H1 (cell line): Measurements from ENCODE around the gene KIAA0040. TPM values are rescaled to one million over a fixed set of nuclear protein-coding genes. Genes with fewer than 3 reads are reported as not detected.

Experiments
- BRCA1 ChIP-seq: IDR thresholded peaks from 2 replicates; pipeline ENCODE4 v1.6.1; 2012; ENCODE audit warnings: low read depth, low read length, improper control_type of control experiment
- CBX5 ChIP-seq: fragments of 300-800, 300-1000 bp; sonication (generic); IDR thresholded peaks from 2 replicates; pipeline ENCODE4 v1.7.1; 2016; ENCODE audit warnings: antibody characterized with exemption, low read length, low read depth
- EZH2 ChIP-seq: fragments of 200-600 bp; sonication (generic); IDR thresholded peaks from 2 replicates; pipeline ENCODE4 v1.7.1; 2012; ENCODE audit warnings: low read depth, mild to moderate bottlenecking, moderate library complexity, low read length, inconsistent platforms; ENCODE audit not compliant: severe bottlenecking
- KDM4A ChIP-seq: IDR thresholded peaks from one replicate; pipeline ENCODE4 v1.7.1; 2012; ENCODE audit warnings: low read depth, mild to moderate bottlenecking, moderate library complexity, low read length, inconsistent platforms; ENCODE audit not compliant: severe bottlenecking
- POLR2AphosphoS5 ChIP-seq: IDR thresholded peaks from 2 replicates; pipeline ENCODE4 v1.6.1; 2011; ENCODE audit warnings: low read depth, low read length
- RAD21 ChIP-seq, 2 experiments: IDR thresholded peaks in 1 of 2; conservative IDR thresholded peaks in 1 of 2; 2 replicates each; pipeline ENCODE4 v1.6.1; 2011; ENCODE audit warnings: low read depth in 2 of 2, low read length in 2 of 2, improper control_type of control experiment in 1 of 2, inconsistent platforms in 1 of 2, mild to moderate bottlenecking in 1 of 2, moderate library complexity in 1 of 2
- RBBP5 ChIP-seq: IDR thresholded peaks from 2 replicates; pipeline ENCODE4 v1.7.1; 2012; ENCODE audit warnings: low read depth, mild to moderate bottlenecking, inconsistent platforms, low read length, moderate library complexity, borderline replicate concordance
- SIRT6 ChIP-seq: IDR thresholded peaks from one replicate; pipeline ENCODE4 v1.7.1; 2012; ENCODE audit warnings: low read length, inconsistent platforms
- SUZ12 ChIP-seq: fragments of 200-600 bp; sonication (generic); IDR thresholded peaks from 2 replicates; pipeline ENCODE4 v1.6.1; 2012; ENCODE audit warnings: mild to moderate bottlenecking, inconsistent platforms, low read length, moderate library complexity, mixed read lengths
- YY1 ChIP-seq: IDR thresholded peaks from 2 replicates; pipeline ENCODE4 v1.6.1; 2011; ENCODE audit warnings: low read depth, mild to moderate bottlenecking, low read length
- polyA plus RNA-seq, 7 experiments: library from polyadenylated mRNA; depleted of rRNA in 3 of 7; stranded (reverse) in 5 of 7; unstranded in 2 of 7; fragments of >200 nt in 5 of 7; fragments of 200-250 nt in 2 of 7; gene quantifications; 1 replicate in 5 of 7; 2 replicates in 1 of 7; 4 replicates in 1 of 7; pipeline versions ENCODE4 v1.2.1 to v1.2.3, GENCODE V29; 2011 to 2013; ENCODE audit warnings: missing spikeins in 2 of 7, mixed read lengths in 2 of 7
- total RNA-seq: library from RNA; stranded (reverse); fragmentation: NEBNext Ultra II Directional; extraction: Animal tissue kit (Norgen Biotek cat#: 25700); gene quantifications from 2 replicates; pipeline ENCODE4 v1.2.1, GENCODE V29; 2021
- TF ChIP-seq, protein P1 (sequence below): fragments of 300-600 bp; sonication (generic); IDR thresholded peaks from 2 replicates; pipeline ENCODE4 v1.7.1; 2012; ENCODE audit warnings: low read length, moderate library complexity, mild to moderate bottlenecking, inconsistent platforms; ENCODE audit not compliant: insufficient replicate concordance

The KIAA0040 gene
- total and polyA plus RNA-seq, 2 of the 8 experiments (the other 6 are each of a cell fraction or from before 2014, with no cell fraction given) = 11.0 to 14.1 TPM

DNA sequence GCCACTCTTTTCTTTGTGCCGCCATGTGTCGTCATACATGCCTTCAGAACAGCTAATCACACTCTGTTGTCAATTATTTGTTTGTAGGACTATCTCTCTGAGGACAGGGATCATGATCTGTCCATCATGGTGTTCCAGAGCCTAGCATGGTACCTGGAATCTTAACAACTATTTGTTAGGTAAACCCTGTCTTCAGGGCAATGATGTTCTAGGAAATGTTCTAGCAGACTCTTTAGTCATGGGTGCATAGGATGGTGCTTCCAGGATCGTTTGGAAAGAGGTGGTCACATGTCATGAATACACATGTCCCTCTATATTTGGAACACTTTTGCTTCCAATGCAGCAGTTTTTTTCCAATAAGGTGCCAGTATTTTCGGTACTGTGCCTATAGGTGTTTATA is 18.2 kb upstream of the KIAA0040 start (continued):
- TF ChIP-seq, protein P1, sequence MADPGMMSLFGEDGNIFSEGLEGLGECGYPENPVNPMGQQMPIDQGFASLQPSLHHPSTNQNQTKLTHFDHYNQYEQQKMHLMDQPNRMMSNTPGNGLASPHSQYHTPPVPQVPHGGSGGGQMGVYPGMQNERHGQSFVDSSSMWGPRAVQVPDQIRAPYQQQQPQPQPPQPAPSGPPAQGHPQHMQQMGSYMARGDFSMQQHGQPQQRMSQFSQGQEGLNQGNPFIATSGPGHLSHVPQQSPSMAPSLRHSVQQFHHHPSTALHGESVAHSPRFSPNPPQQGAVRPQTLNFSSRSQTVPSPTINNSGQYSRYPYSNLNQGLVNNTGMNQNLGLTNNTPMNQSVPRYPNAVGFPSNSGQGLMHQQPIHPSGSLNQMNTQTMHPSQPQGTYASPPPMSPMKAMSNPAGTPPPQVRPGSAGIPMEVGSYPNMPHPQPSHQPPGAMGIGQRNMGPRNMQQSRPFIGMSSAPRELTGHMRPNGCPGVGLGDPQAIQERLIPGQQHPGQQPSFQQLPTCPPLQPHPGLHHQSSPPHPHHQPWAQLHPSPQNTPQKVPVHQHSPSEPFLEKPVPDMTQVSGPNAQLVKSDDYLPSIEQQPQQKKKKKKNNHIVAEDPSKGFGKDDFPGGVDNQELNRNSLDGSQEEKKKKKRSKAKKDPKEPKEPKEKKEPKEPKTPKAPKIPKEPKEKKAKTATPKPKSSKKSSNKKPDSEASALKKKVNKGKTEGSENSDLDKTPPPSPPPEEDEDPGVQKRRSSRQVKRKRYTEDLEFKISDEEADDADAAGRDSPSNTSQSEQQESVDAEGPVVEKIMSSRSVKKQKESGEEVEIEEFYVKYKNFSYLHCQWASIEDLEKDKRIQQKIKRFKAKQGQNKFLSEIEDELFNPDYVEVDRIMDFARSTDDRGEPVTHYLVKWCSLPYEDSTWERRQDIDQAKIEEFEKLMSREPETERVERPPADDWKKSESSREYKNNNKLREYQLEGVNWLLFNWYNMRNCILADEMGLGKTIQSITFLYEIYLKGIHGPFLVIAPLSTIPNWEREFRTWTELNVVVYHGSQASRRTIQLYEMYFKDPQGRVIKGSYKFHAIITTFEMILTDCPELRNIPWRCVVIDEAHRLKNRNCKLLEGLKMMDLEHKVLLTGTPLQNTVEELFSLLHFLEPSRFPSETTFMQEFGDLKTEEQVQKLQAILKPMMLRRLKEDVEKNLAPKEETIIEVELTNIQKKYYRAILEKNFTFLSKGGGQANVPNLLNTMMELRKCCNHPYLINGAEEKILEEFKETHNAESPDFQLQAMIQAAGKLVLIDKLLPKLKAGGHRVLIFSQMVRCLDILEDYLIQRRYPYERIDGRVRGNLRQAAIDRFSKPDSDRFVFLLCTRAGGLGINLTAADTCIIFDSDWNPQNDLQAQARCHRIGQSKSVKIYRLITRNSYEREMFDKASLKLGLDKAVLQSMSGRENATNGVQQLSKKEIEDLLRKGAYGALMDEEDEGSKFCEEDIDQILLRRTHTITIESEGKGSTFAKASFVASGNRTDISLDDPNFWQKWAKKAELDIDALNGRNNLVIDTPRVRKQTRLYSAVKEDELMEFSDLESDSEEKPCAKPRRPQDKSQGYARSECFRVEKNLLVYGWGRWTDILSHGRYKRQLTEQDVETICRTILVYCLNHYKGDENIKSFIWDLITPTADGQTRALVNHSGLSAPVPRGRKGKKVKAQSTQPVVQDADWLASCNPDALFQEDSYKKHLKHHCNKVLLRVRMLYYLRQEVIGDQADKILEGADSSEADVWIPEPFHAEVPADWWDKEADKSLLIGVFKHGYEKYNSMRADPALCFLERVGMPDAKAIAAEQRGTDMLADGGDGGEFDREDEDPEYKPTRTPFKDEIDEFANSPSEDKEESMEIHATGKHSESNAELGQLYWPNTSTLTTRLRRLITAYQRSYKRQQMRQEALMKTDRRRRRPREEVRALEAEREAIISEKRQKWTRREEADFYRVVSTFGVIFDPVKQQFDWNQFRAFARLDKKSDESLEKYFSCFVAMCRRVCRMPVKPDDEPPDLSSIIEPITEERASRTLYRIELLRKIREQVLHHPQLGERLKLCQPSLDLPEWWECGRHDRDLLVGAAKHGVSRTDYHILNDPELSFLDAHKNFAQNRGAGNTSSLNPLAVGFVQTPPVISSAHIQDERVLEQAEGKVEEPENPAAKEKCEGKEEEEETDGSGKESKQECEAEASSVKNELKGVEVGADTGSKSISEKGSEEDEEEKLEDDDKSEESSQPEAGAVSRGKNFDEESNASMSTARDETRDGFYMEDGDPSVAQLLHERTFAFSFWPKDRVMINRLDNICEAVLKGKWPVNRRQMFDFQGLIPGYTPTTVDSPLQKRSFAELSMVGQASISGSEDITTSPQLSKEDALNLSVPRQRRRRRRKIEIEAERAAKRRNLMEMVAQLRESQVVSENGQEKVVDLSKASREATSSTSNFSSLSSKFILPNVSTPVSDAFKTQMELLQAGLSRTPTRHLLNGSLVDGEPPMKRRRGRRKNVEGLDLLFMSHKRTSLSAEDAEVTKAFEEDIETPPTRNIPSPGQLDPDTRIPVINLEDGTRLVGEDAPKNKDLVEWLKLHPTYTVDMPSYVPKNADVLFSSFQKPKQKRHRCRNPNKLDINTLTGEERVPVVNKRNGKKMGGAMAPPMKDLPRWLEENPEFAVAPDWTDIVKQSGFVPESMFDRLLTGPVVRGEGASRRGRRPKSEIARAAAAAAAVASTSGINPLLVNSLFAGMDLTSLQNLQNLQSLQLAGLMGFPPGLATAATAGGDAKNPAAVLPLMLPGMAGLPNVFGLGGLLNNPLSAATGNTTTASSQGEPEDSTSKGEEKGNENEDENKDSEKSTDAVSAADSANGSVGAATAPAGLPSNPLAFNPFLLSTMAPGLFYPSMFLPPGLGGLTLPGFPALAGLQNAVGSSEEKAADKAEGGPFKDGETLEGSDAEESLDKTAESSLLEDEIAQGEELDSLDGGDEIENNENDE = no peak
- no peak for TF ChIP-seq CBX5
- TF ChIP-seq KDM4A = no peak
- no peak for TF ChIP-seq YY1
- no peak for TF ChIP-seq RBBP5
- TF ChIP-seq BRCA1 = no peak
- no peak for TF ChIP-seq SUZ12
- no peak for TF ChIP-seq SIRT6
- no peak for TF ChIP-seq RAD21 (IDR thresholded peaks at IDR 0.05 in 1 of 2, conservative IDR thresholded peaks at IDR 0.05 in 1 of 2; ENCODE audit: low read depth in 2 of 2, low read length in 2 of 2)
- no peak for TF ChIP-seq POLR2AphosphoS5
- no peak for TF ChIP-seq EZH2
